ENCODE measurements around the gene MPRIP.

Gene MPRIP

GRCh38 chr17:17221329-17221728, 179.1 kb downstream of the MPRIP start:
- DNase-seq = no peak

- no peak for DNase-seq
Measured at GRCh38 chr17:17223736-17224135, 181.5 kb downstream of the MPRIP start.

- DNase-seq = no peak
Measured at GRCh38 chr17:17224137-17224536, 181.9 kb downstream of the MPRIP start.

GRCh38 chr17:17225901-17226300, 183.6 kb downstream of the MPRIP start:
- no peak for DNase-seq

GRCh38 chr17:17226451-17227265, 184.4 kb downstream of the MPRIP start:
- no peak for DNase-seq

GRCh38 chr17:17227608-17228520, 185.6 kb downstream of the MPRIP start:
- no peak for DNase-seq

- no peak for DNase-seq
Measured at GRCh38 chr17:17228521-17229279, 186.4 kb downstream of the MPRIP start.

GRCh38 chr17:17229416-17230384, 187.4 kb downstream of the MPRIP start:
- no peak for DNase-seq

- DNase-seq = no peak
Measured at GRCh38 chr17:17231621-17232302, 189.5 kb downstream of the MPRIP start.

GRCh38 chr17:17232303-17232621, 190.0 kb downstream of the MPRIP start:
- DNase-seq = no peak

- DNase-seq = peak in 1 of 2 experiments; percentile 3
Measured at GRCh38 chr17:17235212-17236174, 193.2 kb downstream of the MPRIP start.

- no peak for DNase-seq
Measured at GRCh38 chr17:17236295-17237025, 194.2 kb downstream of the MPRIP start.

GRCh38 chr17:17237026-17237799, 195.0 kb downstream of the MPRIP start, which contains the start of gene FLCN:
Gene FLCN (minus strand): TSS chr17:17237168. CDS start chr17:17228137, 9,031 bp downstream.
- DNase-seq = peak; percentile 65 to 75

- no peak for DNase-seq
Measured at GRCh38 chr17:17239832-17240231, 197.6 kb downstream of the MPRIP start.

GRCh38 chr17:17241656-17242055, 199.4 kb downstream of the MPRIP start:
- no peak for DNase-seq

GRCh38 chr17:17242246-17242645, 200.0 kb downstream of the MPRIP start:
- no peak for DNase-seq
